ENCODE measurements around the gene NAP1L4. TPM values are rescaled to one million over a fixed set of nuclear protein-coding genes. Genes with fewer than 3 reads are reported as not detected.

The NAP1L4 gene
- polyA plus RNA-seq, 1 of the 3 experiments (the other 2 are of a cell fraction), result 104 TPM

DNA sequence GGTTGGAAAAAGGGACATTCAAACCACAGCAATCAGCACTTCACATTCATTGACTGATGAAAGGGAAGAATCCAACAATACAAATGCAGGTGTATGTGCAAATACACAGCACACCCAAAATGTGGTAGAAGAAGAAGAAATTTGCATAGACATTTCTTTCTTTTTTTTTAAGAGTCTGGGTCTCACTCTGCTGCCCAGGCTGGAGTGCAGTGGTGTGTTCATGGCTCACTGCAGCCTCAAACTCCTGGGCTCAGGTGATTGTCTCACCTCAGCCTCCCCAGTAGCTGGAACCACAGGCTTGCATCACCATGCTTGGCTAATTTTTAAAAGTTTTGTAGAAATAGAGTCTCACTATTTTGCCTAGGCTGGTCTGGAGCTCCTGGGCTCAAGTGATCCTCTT, 43.2 kb upstream of the NAP1L4 start:
- no peak for TF ChIP-seq POLR2AphosphoS5 (IDR thresholded peaks at IDR 0.05; ENCODE audit: low read depth, low read length)
- no peak for TF ChIP-seq FOSL2 (IDR thresholded peaks at IDR 0.05; ENCODE audit: borderline replicate concordance, low read depth)
- TF ChIP-seq REST (IDR thresholded peaks at IDR 0.05; ENCODE audit: low read depth, low read length), result no peak
- no peak for TF ChIP-seq MAX (IDR thresholded peaks at IDR 0.05; ENCODE audit: low read depth)
- no peak for TF ChIP-seq NRF1 (IDR thresholded peaks at IDR 0.05; ENCODE audit: low read depth, low read length)
- TF ChIP-seq GABPA (IDR thresholded peaks at IDR 0.05; ENCODE audit: low read depth), result no peak
- TF ChIP-seq TAF1 (IDR thresholded peaks at IDR 0.05; ENCODE audit: borderline replicate concordance, low read depth, low read length), result no peak
- TF ChIP-seq MEF2A (IDR thresholded peaks at IDR 0.05; ENCODE audit: borderline replicate concordance, low read depth), result no peak
- no peak for TF ChIP-seq CHD2 (IDR thresholded peaks at IDR 0.05; ENCODE audit: low read length, partially characterized antibody)
- TF ChIP-seq SMC3 (IDR thresholded peaks at IDR 0.05; ENCODE audit: low read depth, low read length), result no peak
- no peak for TF ChIP-seq TCF12 (IDR thresholded peaks at IDR 0.05)
- Histone ChIP-seq H3K9ac (no peak overlapping the region), H3K79me2 (ENCODE audit: insufficient read depth) (peaks cover 15% of the 10 kb centered on the region), H3K4me1 (ENCODE audit: control insufficient read depth in 1 of 2, insufficient read depth in 2 of 2, low read depth in 1 of 2, low read length in 1 of 2) (peaks cover 0 to 2% of the 10 kb centered on the region in 2 experiments; a peak in 1 of 4 replicates), H3K4me2 (no peak overlapping the region), H3K36me3 (replicated peaks in 1 of 2; ENCODE audit: control insufficient read depth in 1 of 2, insufficient read depth in 2 of 2, low read length in 1 of 2) (peaks cover 66 to 85% of the 10 kb centered on the region in 2 experiments), H3K9me3 (no peaks in the 10 kb centered on the region), H2AFZ (ENCODE audit: low read depth) (no peak overlapping the region), H3K27ac (ENCODE audit: low read depth in 2 of 2, low read length in 1 of 2) (no peak overlapping the region), H3F3A (replicated peaks; ENCODE audit: insufficient read depth) (peaks cover 13% of the 10 kb centered on the region), H4K20me1 (ENCODE audit: insufficient read depth) (peaks cover 27% of the 10 kb centered on the region), H3K27me3 (ENCODE audit: insufficient read depth) (no peaks in the 10 kb centered on the region), H3K9me2 (no peaks in the 10 kb centered on the region), H3K4me3 (ENCODE audit: low read depth in 2 of 2, low read length in 1 of 2) (no peak overlapping the region)
- POLR2A ChIA-PET, result no interaction called here
- CTCF ChIA-PET, result interaction anchor here (1.1 to 23.7 kb wide), 6 partner anchors 9 to 306 kb away, joined by 3 to 403 read pairs (median 26); partner anchors contain the start of genes CARS1 and MRGPRG
- DNase-seq, result no peak

GRCh38 chr11:3030289-3031070, 38.4 kb upstream of the NAP1L4 start:
- Histone ChIP-seq H3K79me2 (ENCODE audit: insufficient read depth) (peaks cover 7% of the 10 kb centered on the region; the same call in 1 of the 2 replicates), H3K27me3 (ENCODE audit: insufficient read depth) (no peaks in the 10 kb centered on the region), H3K4me2 (no peak overlapping the region), H3K4me1 (ENCODE audit: control insufficient read depth in 1 of 2, insufficient read depth in 2 of 2, low read depth in 1 of 2, low read length in 1 of 2) (peaks cover 0 to 4% of the 10 kb centered on the region in 2 experiments; a peak in 1 of 4 replicates), H4K20me1 (ENCODE audit: insufficient read depth) (peaks cover 17% of the 10 kb centered on the region; the same call in 1 of the 2 replicates), H3K9ac (no peak overlapping the region), H3K36me3 (replicated peaks in 1 of 2; ENCODE audit: control insufficient read depth in 1 of 2, insufficient read depth in 2 of 2, low read length in 1 of 2) (peaks cover 41 to 80% of the 10 kb centered on the region in 2 experiments), H3K27ac (ENCODE audit: low read depth in 2 of 2, low read length in 1 of 2) (no peak overlapping the region; a peak in 1 of 4 replicates), H2AFZ (ENCODE audit: low read depth) (no peak overlapping the region), H3F3A (replicated peaks; ENCODE audit: insufficient read depth) (peaks cover 3% of the 10 kb centered on the region), H3K4me3 (ENCODE audit: low read depth in 2 of 2, low read length in 1 of 2) (no peak overlapping the region), H3K9me3 (no peaks in the 10 kb centered on the region), H3K9me2 (no peaks in the 10 kb centered on the region)
- 93% methylated on average over 18 of the region's 18 CpGs for WGBS (ENCODE audit: low lambda C conversion rate)
- CTCF ChIA-PET, result interaction anchor here (0.6 to 2.0 kb wide), 4 partner anchors 7 to 187 kb away, joined by 3 to 13 read pairs (median 5); no protein-coding TSS in a partner anchor
- no peak for DNase-seq
- TF ChIP-seq EP300 (IDR thresholded peaks at IDR 0.05; ENCODE audit: borderline replicate concordance in 1 of 2, low read depth in 1 of 2, low read length in 1 of 2), result no peak
- TF ChIP-seq FOXJ3 (CRISPR knock-in tag; IDR thresholded peaks at IDR 0.05), result no peak
- no peak for TF ChIP-seq NRF1 (IDR thresholded peaks at IDR 0.05; ENCODE audit: low read depth, low read length)
- no peak for TF ChIP-seq MXI1 (IDR thresholded peaks at IDR 0.05; ENCODE audit: low read depth, low read length)
- TF ChIP-seq TAF1 (IDR thresholded peaks at IDR 0.05; ENCODE audit: borderline replicate concordance, low read depth, low read length), result no peak
- TF ChIP-seq YY1 (IDR thresholded peaks at IDR 0.05; ENCODE audit: low read depth), result no peak
- no peak for TF ChIP-seq NFIC (IDR thresholded peaks at IDR 0.05; ENCODE audit: borderline replicate concordance)
- TF ChIP-seq FOXM1 (IDR thresholded peaks at IDR 0.05; ENCODE audit: low read depth), result no peak
- no peak for TF ChIP-seq SIN3A (IDR thresholded peaks at IDR 0.05; ENCODE audit: borderline replicate concordance, low read depth, low read length)
- POLR2A ChIA-PET, result no interaction called here

Data from SK-N-SH (cell line).